ENCODE measurements around the gene SLMAP. TPM values are rescaled to one million over a fixed set of nuclear protein-coding genes. Genes with fewer than 3 reads are reported as not detected.

SLMAP gene
- total and polyA plus RNA-seq, 11 donors = 96.4 to 534 (median 269) TPM

DNA sequence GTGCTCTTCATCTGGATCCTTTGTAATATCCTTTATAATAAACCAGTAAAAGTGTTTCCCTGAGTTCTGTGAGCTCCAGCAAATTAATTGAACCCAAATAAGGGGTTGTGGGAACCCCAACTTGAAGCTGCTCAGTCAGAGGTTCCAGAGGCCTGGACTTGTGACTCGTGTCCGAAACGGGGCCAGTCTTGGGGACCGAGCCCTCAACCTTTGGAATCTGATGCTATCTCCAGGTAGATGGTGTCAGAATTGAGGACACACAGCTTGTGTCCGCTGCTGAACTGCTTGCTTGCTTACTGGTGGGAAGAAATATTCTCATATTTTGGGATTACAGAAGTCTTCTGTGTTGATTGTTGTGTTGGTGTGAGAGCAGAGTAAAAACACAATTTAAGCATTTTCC lies 212.4 kb downstream of the SLMAP start:
- Histone ChIP-seq H3K4me3 (no peak overlapping the region), H3K27me3 (no peaks in the 10 kb centered on the region), H3K9me3 (no peaks in the 10 kb centered on the region), H3K4me1 (peaks cover 0 to 35% (median 13%) of the 10 kb centered on the region in 12 donors), H3K36me3 (no peaks in the 10 kb centered on the region), H3K27ac (no peak overlapping the region)
- WGBS, 4 donors = 98 to 100% (median 99%) methylated on average over 5 of the region's 5 CpGs
- TF ChIP-seq, protein P1, sequence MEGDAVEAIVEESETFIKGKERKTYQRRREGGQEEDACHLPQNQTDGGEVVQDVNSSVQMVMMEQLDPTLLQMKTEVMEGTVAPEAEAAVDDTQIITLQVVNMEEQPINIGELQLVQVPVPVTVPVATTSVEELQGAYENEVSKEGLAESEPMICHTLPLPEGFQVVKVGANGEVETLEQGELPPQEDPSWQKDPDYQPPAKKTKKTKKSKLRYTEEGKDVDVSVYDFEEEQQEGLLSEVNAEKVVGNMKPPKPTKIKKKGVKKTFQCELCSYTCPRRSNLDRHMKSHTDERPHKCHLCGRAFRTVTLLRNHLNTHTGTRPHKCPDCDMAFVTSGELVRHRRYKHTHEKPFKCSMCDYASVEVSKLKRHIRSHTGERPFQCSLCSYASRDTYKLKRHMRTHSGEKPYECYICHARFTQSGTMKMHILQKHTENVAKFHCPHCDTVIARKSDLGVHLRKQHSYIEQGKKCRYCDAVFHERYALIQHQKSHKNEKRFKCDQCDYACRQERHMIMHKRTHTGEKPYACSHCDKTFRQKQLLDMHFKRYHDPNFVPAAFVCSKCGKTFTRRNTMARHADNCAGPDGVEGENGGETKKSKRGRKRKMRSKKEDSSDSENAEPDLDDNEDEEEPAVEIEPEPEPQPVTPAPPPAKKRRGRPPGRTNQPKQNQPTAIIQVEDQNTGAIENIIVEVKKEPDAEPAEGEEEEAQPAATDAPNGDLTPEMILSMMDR (IDR thresholded peaks at IDR 0.05) = no peak
- TF ChIP-seq POLR2A (IDR thresholded peaks at IDR 0.05) = no peak
- DNase-seq (no peak), ATAC-seq (no peak)
- intact Hi-C loops (cut with DNase I) = no loop called here

DNA sequence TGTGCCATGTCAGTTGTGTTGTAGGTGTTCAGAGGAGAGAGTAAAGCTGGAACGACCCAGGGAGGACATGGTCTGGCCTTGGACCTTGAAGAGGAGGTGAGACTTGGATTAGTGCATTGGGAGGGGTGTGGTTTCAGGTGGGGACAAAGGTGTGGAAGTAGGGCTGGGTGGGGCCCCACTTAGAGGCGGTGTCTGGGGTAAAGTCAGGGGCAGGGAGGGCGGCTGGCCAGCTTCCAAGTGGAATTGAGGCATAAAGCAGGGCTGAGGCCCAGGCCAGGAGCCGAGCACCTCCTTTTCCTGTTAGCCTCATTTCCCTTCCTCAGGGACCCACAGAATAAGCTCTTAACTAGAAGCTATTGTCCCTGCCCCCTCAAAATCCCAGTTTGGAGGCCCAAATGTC lies 215.9 kb downstream of the SLMAP start:
- peak in 3 of 4 donors; percentile 21 to 61 (median 49) for ATAC-seq
- Histone ChIP-seq H3K9me3 (no peaks in the 10 kb centered on the region), H3K36me3 (no peaks in the 10 kb centered on the region), H3K4me1 (peaks cover 0 to 45% (median 19%) of the 10 kb centered on the region in 12 donors), H3K27ac (peak overlapping the region; percentile 10 to 79 (median 54)), H3K4me3 (no peak overlapping the region), H3K27me3 (no peaks in the 10 kb centered on the region)
- 49 to 62% (median 58%) methylated on average over 3 to 4 of the region's 4 CpGs for WGBS, 4 donors
- DNase-seq = peak in 4 of 5 donors; percentile 48 to 65 (median 55)
- no peak for TF ChIP-seq POLR2A (IDR thresholded peaks at IDR 0.05)
- TF ChIP-seq, protein P1 (IDR thresholded peaks at IDR 0.05) = no peak
- intact Hi-C loops (cut with DNase I) = no loop called here

- H3K4me1 ChIP-seq = peaks cover 0 to 45% (median 19%) of the 10 kb centered on the region in 12 donors
- WGBS, 4 donors = 59 to 68% (median 66%) methylated on average over 9 of the region's 9 CpGs
These were observed 216.5 kb downstream of the SLMAP start for GRCh38 chr3:57972531-57973111.

GRCh38 chr3:57973715-57974477 lies 217.8 kb downstream of the SLMAP start:
- H3K36me3 ChIP-seq = no peaks in the 10 kb centered on the region
- intact Hi-C loops (cut with DNase I) = no loop called here
- peaks cover 0 to 54% (median 20%) of the 10 kb centered on the region in 12 donors for H3K4me1 ChIP-seq
- H3K27ac ChIP-seq = peak overlapping the region in 5 of 12 donors; percentile 4 to 66 (median 44)
- TF ChIP-seq, protein P1 (IDR thresholded peaks at IDR 0.05) = no peak
- no peak for TF ChIP-seq POLR2A (IDR thresholded peaks at IDR 0.05)
- no peaks in the 10 kb centered on the region for H3K9me3 ChIP-seq
- no peak overlapping the region for H3K4me3 ChIP-seq
- 97 to 99% (median 97%) methylated on average over 13 of the region's 13 CpGs for WGBS, 4 donors
- ATAC-seq (no peak), DNase-seq (no peak)
- no peaks in the 10 kb centered on the region for H3K27me3 ChIP-seq

More at GRCh38 chr3:57972531-57973111, 216.5 kb downstream of the SLMAP start:
- DNase-seq = no peak
- H3K27ac ChIP-seq = peak overlapping the region; percentile 10 to 79 (median 54)
- no peaks in the 10 kb centered on the region for H3K9me3 ChIP-seq
- H3K4me3 ChIP-seq = no peak overlapping the region
- no peaks in the 10 kb centered on the region for H3K27me3 ChIP-seq
- no peak for TF ChIP-seq POLR2A (IDR thresholded peaks at IDR 0.05)
- TF ChIP-seq, protein P1 (IDR thresholded peaks at IDR 0.05) = no peak
- intact Hi-C loops (cut with DNase I) = no loop called here
- peak in 1 of 4 donors; percentile 14 for ATAC-seq
- H3K36me3 ChIP-seq = no peaks in the 10 kb centered on the region
